Measurements from ENCODE around the gene VAT1. TPM values are rescaled to one million over a fixed set of nuclear protein-coding genes. Genes with fewer than 3 reads are reported as not detected.
"Not testable (repeated sequence)": the region's sequence is repeated elsewhere in the genome, so short reads cannot be mapped to it uniquely, and the experiment has no call there.

Gene VAT1
- total RNA-seq, 1 donor from 2014 or later, result 366 TPM

- not testable (repeated sequence) for DNase-seq (ENCODE audit: low read depth)
Measured at GRCh38 chr17:42975701-42976100, 46.5 kb downstream of the VAT1 start.

GRCh38 chr17:42975265-42975664 is 46.9 kb downstream of the VAT1 start:
- DNase-seq (ENCODE audit: low read depth), result no peak

- not testable (repeated sequence) for DNase-seq (ENCODE audit: low read depth)
Measured at GRCh38 chr17:42973323-42973722, 48.9 kb downstream of the VAT1 start.

- no peak for DNase-seq (ENCODE audit: low read depth)
Measured at GRCh38 chr17:42971589-42971988, 50.6 kb downstream of the VAT1 start.

GRCh38 chr17:42969001-42969581 is 53.1 kb downstream of the VAT1 start:
- DNase-seq (ENCODE audit: low read depth), result no peak

- no peak for DNase-seq (ENCODE audit: low read depth)
Measured at GRCh38 chr17:42967925-42968324, 54.3 kb downstream of the VAT1 start.

Other genes with a start within 250 kb of the VAT1 start
- gene VPS25, start 248.9 kb downstream of the VAT1 start, total RNA-seq, result 60.8 and 63.7 TPM in 2 replicates
- 0.16 TPM in 1 of 2 replicates, not detected in the other for gene WNK4, start 241.8 kb downstream of the VAT1 start, total RNA-seq
- 53.4 and 72.8 TPM in 2 replicates for gene COA3, start 223.7 kb downstream of the VAT1 start, total RNA-seq
- gene CNTD1, start 223.5 kb downstream of the VAT1 start, total RNA-seq, result not detected in 2 replicates
- 73.5 and 124 TPM in 2 replicates for gene BECN1, start 198.1 kb downstream of the VAT1 start, total RNA-seq
- gene PSME3, start 189.0 kb downstream of the VAT1 start, total RNA-seq, result 88.9 and 103 TPM in 2 replicates
- 0.40 and 0.78 TPM in 2 replicates for gene AOC2, start 177.8 kb downstream of the VAT1 start, total RNA-seq
- gene AOC3, start 171.2 kb downstream of the VAT1 start, total RNA-seq, result 0.47 and 0.67 TPM in 2 replicates
- not detected in 2 replicates for gene G6PC1, start 121.6 kb downstream of the VAT1 start, total RNA-seq
- 30.6 and 38.4 TPM in 2 replicates for gene AARSD1, start 57.9 kb downstream of the VAT1 start, total RNA-seq
- gene PTGES3L, start 42.3 kb downstream of the VAT1 start, total RNA-seq, result 28.8 and 29.1 TPM in 2 replicates
- gene RUNDC1, start 41.8 kb downstream of the VAT1 start, total RNA-seq, result 8.8 and 14.8 TPM in 2 replicates
- gene RPL27, start 24.0 kb downstream of the VAT1 start, total RNA-seq, result 1,015 and 1,025 TPM in 2 replicates
- gene IFI35, start 15.6 kb downstream of the VAT1 start, total RNA-seq, result 18.5 and 23.6 TPM in 2 replicates
- gene RND2, start 2.8 kb upstream of the VAT1 start, total RNA-seq, result 0.35 and 0.78 TPM in 2 replicates
- 4.9 and 5.2 TPM in 2 replicates for gene BRCA1, start 103.0 kb upstream of the VAT1 start, total RNA-seq
- 106 and 135 TPM in 2 replicates for gene NBR1, start 148.8 kb upstream of the VAT1 start, total RNA-seq
- gene TMEM106A, start 189.5 kb upstream of the VAT1 start, total RNA-seq, result 2.2 and 2.9 TPM in 2 replicates
- gene CCDC200, start 206.2 kb upstream of the VAT1 start, total RNA-seq, result 0.62 TPM in 1 of 2 replicates, not detected in the other
- gene RNU2-1, start 211.6 kb upstream of the VAT1 start, total RNA-seq, result not detected in 2 replicates